ENCODE results near the gene KISS1. TPM values are rescaled to one million over a fixed set of nuclear protein-coding genes. Genes with fewer than 3 reads are reported as not detected.

The KISS1 gene
- total RNA-seq, 1 experiment from 2014 or later, result 1.3 TPM

GRCh38 chr1:204227996-204228785 lies 31.9 kb upstream of the KISS1 start:
- H3K9me3 ChIP-seq (ENCODE audit: control insufficient read depth in 1 of 2, insufficient read depth in 1 of 2, low read depth in 1 of 2, low read length in 2 of 2), result no peaks in the 10 kb centered on the region
- POLR2A ChIA-PET, result no interaction called here
- H3K27ac ChIP-seq (ENCODE audit: low read depth, low read length), result no peak overlapping the region
- peaks cover 2 to 12% of the 10 kb centered on the region in 2 experiments; a peak in 1 of 4 replicates for H3K4me1 ChIP-seq (ENCODE audit: control insufficient read depth in 1 of 2, insufficient read depth in 2 of 2, low read length in 2 of 2)
- H4K20me1 ChIP-seq (ENCODE audit: insufficient read depth), result no peaks in the 10 kb centered on the region
- BruUV-seq (replicated peaks), result no TSS peak
- H3K4me3 ChIP-seq (replicated peaks in 1 of 2; ENCODE audit: low read depth in 1 of 2, low read length in 2 of 2), result no peak overlapping the region
- H3K36me3 ChIP-seq (ENCODE audit: control insufficient read depth in 1 of 2, insufficient read depth in 2 of 2, low read length in 2 of 2), result no peaks in the 10 kb centered on the region; a peak in 1 of 4 replicates
- RAD21 ChIA-PET (ENCODE audit: low non-redundant PET in 1 of 2, low total read pairs in 2 of 2, uncharacterized antibody in 2 of 2, unreplicated experiment in 2 of 2), result interaction anchor here in 1 of 2 experiments (0.5 kb wide), 1 partner anchor 579 kb away, joined by 3 read pairs; no protein-coding TSS in a partner anchor
- no peaks in the 10 kb centered on the region for H3K79me2 ChIP-seq (ENCODE audit: insufficient read depth, low read length)
- TF ChIP-seq CTCF (IDR thresholded peaks at IDR 0.05 in 2 of 3, conservative IDR thresholded peaks at IDR 0.05 in 1 of 3; ENCODE audit: borderline replicate concordance in 1 of 3, insufficient read depth in 1 of 3, low read depth in 2 of 3, low read length in 2 of 3) (no peak), YY1 (IDR thresholded peaks at IDR 0.05; ENCODE audit: extremely low read depth, insufficient replicate concordance, low read depth, low read length) (no peak), EGR1 (IDR thresholded peaks at IDR 0.05; ENCODE audit: low read depth) (no peak), CBX3 (IDR thresholded peaks at IDR 0.05; ENCODE audit: low read depth) (no peak), ZNF274 (IDR thresholded peaks at IDR 0.05; ENCODE audit: low read depth, low read length) (no peak), POLR2AphosphoS5 (IDR thresholded peaks at IDR 0.05; ENCODE audit: low read depth, low read length) (no peak), CEBPB (IDR thresholded peaks at IDR 0.05; ENCODE audit: low read depth) (no peak), ZBTB33 (IDR thresholded peaks at IDR 0.05; ENCODE audit: extremely low read depth, insufficient replicate concordance, low read length) (no peak), TCF7L2 (IDR thresholded peaks at IDR 0.05; ENCODE audit: borderline replicate concordance, extremely low read depth, insufficient read depth, insufficient read length) (no peak), POLR2A (IDR thresholded peaks at IDR 0.05; ENCODE audit: borderline replicate concordance, extremely low read depth, insufficient read depth, insufficient read length) (no peak), FOSL1 (IDR thresholded peaks at IDR 0.05; ENCODE audit: low read depth) (no peak)
- DNase-seq (ENCODE audit: low read depth, low spot score), result no peak
- CTCF ChIA-PET, result interaction anchor here (1.7 kb wide), 1 partner anchor 21 kb away, joined by 6 read pairs; no protein-coding TSS in a partner anchor
- no peak overlapping the region for H2AFZ ChIP-seq (ENCODE audit: low read depth, low read length, poor library complexity, severe bottlenecking)
- H3K27me3 ChIP-seq (ENCODE audit: insufficient read depth, low read length), result no peaks in the 10 kb centered on the region
- no peak overlapping the region for H3K9ac ChIP-seq (ENCODE audit: low read length)
- no peak for ATAC-seq
- no peaks in the 10 kb centered on the region for H3K9me2 ChIP-seq (ENCODE audit: insufficient read depth)
- intact Hi-C loops (cut with micrococcal nuclease), result no loop called here
- H3K4me2 ChIP-seq (ENCODE audit: low read length), result no peak overlapping the region
